HG03045 (cell line): ENCODE data around the gene TST.

Experiments used
- ATAC-seq: cut with Tn5 transposase; IDR thresholded peaks from one replicate; pipeline ENCODE4 v1.9.1; 2021; ENCODE audit warnings: mild to moderate bottlenecking, moderate library complexity; ENCODE audit not compliant: unreplicated experiment

The TST gene

DNA sequence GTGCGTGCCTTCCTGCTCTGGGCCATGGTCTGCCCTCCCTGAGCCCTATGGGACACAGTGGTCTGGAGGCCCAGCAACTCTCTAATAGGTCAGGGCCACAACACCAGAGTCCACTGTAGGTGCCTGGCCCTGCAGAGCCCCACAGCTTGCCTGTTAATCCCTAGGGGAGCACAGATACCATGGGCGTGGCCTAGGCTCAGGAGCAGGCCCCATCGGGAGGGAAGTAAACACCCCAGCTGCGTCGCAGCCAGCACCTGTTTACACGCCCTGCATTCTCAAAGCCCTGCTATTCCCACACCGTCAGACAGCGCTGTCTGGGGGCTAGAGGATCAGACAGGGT, 34.8 kb upstream of the TST start:
- ATAC-seq, result no peak

- ATAC-seq, result no peak
These were observed 34.2 kb upstream of the TST start for GRCh38 chr22:37053310-37054055.

DNA sequence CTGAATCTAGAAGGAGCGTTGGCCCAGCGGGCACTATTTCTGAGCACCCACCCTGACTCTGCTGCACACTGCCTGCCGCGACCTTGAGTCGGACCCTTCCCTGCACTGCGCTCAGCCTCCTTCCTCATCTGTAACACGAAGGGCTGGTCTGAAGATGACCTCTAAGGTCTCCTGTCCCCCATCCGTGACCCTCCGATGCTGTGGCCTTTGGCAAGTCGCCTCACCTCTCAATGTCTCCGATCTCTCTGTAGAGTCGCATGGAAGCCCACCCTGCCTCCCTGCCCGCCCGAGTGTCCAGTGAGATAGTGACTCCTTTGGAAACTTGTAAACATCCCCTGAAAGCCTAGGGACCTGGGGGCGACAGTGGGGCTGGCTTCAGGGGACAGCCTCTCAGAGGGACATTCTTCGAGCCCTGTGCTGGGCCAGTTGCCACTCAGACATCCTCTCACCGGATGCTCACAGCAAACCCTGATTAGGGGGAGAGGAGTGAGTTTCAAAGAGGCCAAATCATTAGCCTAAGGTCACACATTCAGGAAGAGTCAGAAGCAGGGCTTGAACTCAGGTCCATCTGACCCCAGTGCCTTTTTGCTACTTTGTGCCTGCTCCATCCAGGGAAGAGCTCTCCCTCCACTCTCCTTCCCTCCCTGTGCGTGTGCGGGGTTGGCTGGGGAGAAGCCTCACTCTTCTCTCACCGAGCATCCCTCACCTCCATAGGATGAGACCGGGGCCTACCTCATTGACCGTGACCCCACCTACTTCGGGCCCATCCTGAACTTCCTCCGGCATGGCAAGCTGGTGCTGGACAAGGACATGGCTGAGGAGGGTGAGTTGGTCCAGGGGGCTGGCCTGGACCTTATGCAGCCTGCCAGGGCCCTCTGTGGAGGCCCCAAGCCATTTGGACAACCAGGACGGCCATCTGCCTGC, 33.4 kb upstream of the TST start:
- no peak for ATAC-seq

DNA sequence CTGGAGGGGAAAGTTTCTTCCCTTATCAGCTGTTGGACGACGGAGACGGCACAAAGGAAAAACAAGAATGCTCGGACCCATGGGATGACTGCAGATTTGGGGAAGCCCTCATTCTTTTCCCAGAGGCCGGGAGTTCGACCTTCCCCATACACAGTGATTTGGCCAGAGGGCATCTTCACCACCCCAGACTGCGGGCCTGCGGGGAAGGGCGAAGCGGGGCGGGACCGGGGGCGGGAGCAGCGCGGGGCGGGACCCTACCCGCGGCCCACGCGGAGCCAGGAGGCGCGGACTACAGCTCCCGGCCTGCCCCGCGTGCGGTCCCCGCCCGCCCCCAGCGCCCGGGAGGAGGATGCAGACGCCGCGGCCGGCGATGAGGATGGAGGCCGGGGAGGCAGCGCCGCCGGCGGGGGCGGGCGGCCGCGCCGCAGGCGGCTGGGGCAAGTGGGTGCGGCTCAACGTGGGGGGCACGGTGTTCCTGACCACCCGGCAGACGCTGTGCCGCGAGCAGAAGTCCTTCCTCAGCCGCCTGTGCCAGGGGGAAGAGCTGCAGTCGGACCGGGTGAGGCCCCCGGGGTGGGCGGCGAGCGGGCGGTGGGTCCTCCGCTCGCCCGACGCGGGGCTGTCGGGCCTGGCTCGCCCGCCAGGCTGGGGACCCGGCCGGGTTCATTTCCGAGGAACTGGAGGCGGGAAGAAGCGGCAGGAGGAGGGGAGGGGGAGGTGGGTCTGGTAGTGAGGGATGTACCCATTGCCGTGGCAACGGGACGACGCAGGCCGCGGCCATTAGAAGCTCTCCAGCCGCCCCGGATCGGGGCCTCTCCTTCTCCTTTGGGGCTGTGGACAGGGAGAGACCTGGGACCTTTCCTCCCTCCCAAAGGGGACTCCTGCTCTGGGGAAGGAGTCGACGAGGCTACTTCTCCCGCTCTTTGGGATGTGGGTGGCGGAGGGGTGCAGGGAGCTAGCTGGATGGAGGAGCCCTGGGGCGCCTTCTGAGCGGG, 32.4 kb upstream of the TST start, which contains the start of gene KCTD17:
KCTD17 (plus strand) TSS at position 352 of the 995 bp plus-strand sequence; CDS start at position 371, 19 bp downstream.
- ATAC-seq, result peak; percentile 75

DNA sequence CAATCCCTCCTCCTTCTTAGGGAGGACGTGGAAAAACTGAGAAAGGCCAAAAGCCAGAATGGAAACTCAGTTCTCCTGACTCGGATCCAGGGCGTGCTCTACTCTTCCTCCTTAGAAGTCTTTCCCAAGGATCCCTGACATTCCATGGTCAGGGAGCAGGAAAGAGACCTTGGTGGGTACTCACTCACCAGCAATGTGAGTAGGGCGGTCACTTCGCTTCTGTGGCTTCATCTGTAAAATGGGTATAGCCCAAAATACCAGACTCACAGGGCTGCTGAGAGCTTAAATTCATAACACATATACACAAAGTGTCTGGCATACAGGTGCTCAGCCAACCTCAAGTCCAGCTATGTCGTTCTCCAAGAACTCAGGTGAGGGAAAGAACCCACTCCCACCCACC, 31.7 kb upstream of the TST start:
- ATAC-seq, result no peak

DNA sequence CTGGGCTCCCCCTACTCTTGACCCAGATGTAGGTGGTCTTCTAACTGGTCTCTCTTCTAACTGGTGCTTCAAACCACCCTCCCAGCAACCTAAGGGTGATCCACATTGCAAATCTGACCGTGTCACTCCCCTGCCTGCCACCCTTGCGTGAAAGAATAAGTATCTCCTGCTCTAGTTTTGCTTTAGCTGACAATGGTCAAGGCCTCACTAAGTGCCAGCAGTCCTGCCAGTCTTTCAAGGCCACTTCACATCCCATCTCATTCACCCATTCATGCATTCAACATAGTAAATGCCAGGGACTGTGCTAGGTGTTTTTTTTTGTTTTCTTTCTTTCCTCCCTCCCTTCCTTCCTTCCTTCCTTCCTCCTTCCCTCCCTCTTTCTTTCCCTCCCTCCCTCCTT, 30.0 kb upstream of the TST start:
- ATAC-seq, result no peak

- ATAC-seq, result no peak
These were observed 28.9 kb upstream of the TST start for GRCh38 chr22:37048133-37048532.

DNA sequence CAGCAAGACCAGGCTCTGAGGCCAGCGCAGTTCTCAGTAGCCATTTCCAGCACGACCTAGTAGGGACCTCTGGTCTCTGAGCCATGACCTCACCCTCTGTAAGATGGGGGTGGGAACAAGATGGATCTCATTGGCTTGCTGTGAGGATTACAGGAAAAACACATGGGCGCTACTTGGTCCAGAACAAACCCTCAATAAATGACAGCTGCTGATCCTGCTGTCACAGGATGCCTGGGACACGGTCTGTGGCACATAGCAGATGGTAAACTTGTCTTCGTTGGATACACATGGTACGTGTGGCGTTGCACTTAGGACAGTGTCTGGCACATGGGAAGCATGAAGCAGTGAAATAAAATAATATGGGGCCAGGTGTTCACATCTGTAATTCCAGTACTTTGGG, 27.8 kb upstream of the TST start:
- no peak for ATAC-seq

- no peak for ATAC-seq
These were observed 27.3 kb upstream of the TST start for GRCh38 chr22:37046589-37046988.

- no peak for ATAC-seq
These were observed 26.7 kb upstream of the TST start for GRCh38 chr22:37045958-37046357.

GRCh38 chr22:37044634-37045625, 25.7 kb upstream of the TST start:
- ATAC-seq, result no peak

- no peak for ATAC-seq
These were observed 24.7 kb upstream of the TST start for GRCh38 chr22:37043828-37044538.

DNA sequence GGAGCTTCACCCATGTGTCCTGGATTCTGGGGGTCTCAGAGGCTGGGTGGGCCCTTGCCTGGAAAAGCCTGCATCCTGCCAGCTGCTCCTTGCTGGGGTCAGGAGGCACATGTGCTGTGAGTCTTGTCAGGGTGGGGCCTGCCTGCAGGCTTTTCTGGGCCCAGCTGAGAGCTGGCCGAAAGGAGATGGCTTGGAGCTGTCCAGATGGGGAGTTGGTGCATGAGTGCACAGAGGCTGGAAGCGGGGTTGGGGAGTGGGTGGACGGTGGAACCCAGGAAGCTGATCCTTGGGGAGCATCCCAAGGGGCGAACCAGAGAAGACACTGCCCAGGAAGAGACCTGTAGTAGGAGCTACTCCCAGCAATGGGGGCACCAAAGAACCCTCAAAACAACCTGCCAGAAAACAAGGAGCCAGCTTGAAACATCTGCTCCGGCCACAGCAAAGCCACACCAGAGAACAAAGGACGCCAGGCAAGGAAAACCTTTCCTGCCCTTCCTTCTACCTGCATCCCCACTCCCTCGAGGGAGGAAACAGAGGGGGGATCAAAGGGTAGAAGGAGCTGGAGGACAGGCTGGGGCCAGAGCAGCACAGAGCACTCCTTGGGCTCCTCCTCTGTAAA, 24.1 kb upstream of the TST start:
- no peak for ATAC-seq

GRCh38 chr22:37039466-37039865, 20.2 kb upstream of the TST start:
- no peak for ATAC-seq

DNA sequence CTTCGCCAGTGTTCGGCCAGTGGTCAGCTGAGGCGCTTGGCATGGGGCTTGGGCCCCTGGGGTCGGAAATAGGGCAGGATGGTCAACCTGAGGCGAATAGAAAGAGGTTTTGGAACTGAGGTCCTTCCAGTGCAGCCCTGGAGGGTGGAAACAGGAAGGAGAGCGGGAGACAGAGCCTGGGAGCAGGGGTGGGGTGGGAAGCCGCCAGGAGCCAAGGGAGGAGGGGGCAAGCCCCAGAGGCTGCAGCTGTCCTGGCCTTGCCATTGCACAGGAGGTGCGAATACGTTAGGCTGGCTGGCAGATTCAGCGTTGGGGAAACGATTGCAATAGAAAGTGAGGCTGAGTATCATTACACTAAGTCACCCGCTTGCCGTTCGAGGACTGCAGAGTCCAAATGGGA, 18.4 kb upstream of the TST start:
- no peak for ATAC-seq

- ATAC-seq, result no peak
These were observed 17.6 kb upstream of the TST start for GRCh38 chr22:37036655-37037377.

GRCh38 chr22:37033605-37034430, 14.6 kb upstream of the TST start:
- ATAC-seq, result no peak
